H1 (cell line): ENCODE measurements around the gene ZNF366. TPM values are rescaled to one million over a fixed set of nuclear protein-coding genes. Genes with fewer than 3 reads are reported as not detected.

Experiments used
- CBX8 ChIP-seq: fragments of 300-800, 300-1000 bp; sonication (generic); IDR thresholded peaks from 2 replicates; pipeline ENCODE4 v1.7.1; 2016; ENCODE audit warnings: low read depth, low read length, borderline replicate concordance
- CHD1 ChIP-seq: IDR thresholded peaks from 2 replicates; pipeline ENCODE4 v1.6.1; 2012; ENCODE audit warnings: low read depth, low read length, improper control_type of control experiment
- CHD7 ChIP-seq: fragments of 300-600 bp; sonication (generic); IDR thresholded peaks from 2 replicates; pipeline ENCODE4 v1.7.1; 2012; ENCODE audit warnings: low read length, moderate library complexity, mild to moderate bottlenecking, inconsistent platforms; ENCODE audit not compliant: insufficient replicate concordance
- HDAC2 ChIP-seq, 2 experiments: fragments of 300-600 bp in 1 of 2; sonication (generic) in 1 of 2; IDR thresholded peaks; 2 replicates each; pipeline ENCODE4 v1.6.1; 2011 to 2012; ENCODE audit warnings: low read depth in 2 of 2, low read length in 2 of 2, mild to moderate bottlenecking in 2 of 2, moderate library complexity in 2 of 2, borderline replicate concordance in 1 of 2, inconsistent platforms in 1 of 2
- SIX5 ChIP-seq: IDR thresholded peaks from 2 replicates; pipeline ENCODE4 v1.6.1; 2011; ENCODE audit warnings: mild to moderate bottlenecking, low read depth, low read length
- SRF ChIP-seq: IDR thresholded peaks from 2 replicates; pipeline ENCODE4 v1.6.1; 2011; ENCODE audit warnings: mild to moderate bottlenecking, low read depth, low read length, moderate library complexity
- USF2 ChIP-seq: IDR thresholded peaks from 2 replicates; pipeline ENCODE4 v1.6.1; 2011; ENCODE audit warnings: low read length, improper control_type of control experiment
- polyA plus RNA-seq, 7 experiments: library from polyadenylated mRNA; depleted of rRNA in 3 of 7; stranded (reverse) in 5 of 7; unstranded in 2 of 7; fragments of >200 nt in 5 of 7; fragments of 200-250 nt in 2 of 7; gene quantifications; 1 replicate in 5 of 7; 2 replicates in 1 of 7; 4 replicates in 1 of 7; pipeline versions ENCODE4 v1.2.1 to v1.2.3, GENCODE V29; 2011 to 2013; ENCODE audit warnings: missing spikeins in 2 of 7, mixed read lengths in 2 of 7
- total RNA-seq: library from RNA; stranded (reverse); fragmentation: NEBNext Ultra II Directional; extraction: Animal tissue kit (Norgen Biotek cat#: 25700); gene quantifications from 2 replicates; pipeline ENCODE4 v1.2.1, GENCODE V29; 2021

The ZNF366 gene
- total and polyA plus RNA-seq, 2 of the 8 experiments (the other 6 are each of a cell fraction or from before 2014, with no cell fraction given): not detected

- no peak for TF ChIP-seq CHD7
- TF ChIP-seq USF2: no peak
- no peak for TF ChIP-seq SIX5
- no peak for TF ChIP-seq SRF
- no peak for TF ChIP-seq CHD1
- no peak for TF ChIP-seq CBX8
- no peak for TF ChIP-seq HDAC2 (IDR thresholded peaks at IDR 0.05; ENCODE audit: borderline replicate concordance in 1 of 2, low read depth in 2 of 2, low read length in 2 of 2)
These were observed 5.3 kb upstream of the ZNF366 start (continued) for GRCh38 chr5:72512593-72512860.
